CD1c-positive myeloid dendritic cell (primary cell): ENCODE results near the gene CRTAP.
"Not testable (repeated sequence)": the region's sequence is repeated elsewhere in the genome, so short reads cannot be mapped to it uniquely, and the experiment has no call there.

Experiments
- DNase-seq: peaks from one replicate; pipeline ENCODE4 v3.0.0-alpha.2; 2016; ENCODE audit errors: extremely low spot score

The CRTAP gene

DNA sequence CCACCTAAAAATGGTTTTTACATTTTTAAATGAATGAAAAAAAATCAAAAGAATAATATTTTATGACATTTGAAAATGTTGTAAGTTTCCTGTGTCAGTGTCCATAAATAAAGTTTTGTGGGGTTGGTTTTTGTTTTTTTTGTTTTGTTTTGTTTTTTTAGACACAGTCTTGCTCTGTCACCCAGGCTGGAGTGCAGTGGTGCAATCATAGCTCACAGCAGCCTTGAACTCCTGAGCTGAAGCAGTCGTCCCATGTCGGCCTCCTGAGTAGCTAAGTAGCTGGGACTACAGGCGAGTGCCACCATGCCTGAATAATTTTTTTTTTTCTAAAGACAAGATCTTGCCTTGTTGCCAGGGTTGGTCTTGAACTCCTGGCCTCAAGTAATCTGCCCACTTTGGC is 14.1 kb upstream of the CRTAP start:
- no peak for DNase-seq

DNA sequence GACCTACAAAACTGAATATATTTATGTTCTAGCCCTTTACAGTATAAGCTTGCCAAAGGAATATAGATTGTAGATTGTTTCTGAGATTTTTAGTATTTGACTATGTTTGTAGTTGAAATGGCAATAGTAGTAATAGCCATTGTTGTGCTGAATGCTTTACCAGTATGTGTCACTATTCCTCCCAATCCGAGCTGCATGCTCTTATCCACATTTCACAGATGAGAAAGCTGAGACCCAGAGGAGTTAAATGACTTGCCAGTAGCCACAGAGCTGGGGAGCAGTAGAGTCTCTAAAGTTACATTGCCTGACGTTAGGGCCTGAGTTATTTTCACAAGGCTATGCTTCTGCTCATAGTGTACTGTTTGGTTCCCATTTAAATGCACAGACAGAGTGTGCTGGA is 13.6 kb upstream of the CRTAP start:
- DNase-seq, result no peak

DNA sequence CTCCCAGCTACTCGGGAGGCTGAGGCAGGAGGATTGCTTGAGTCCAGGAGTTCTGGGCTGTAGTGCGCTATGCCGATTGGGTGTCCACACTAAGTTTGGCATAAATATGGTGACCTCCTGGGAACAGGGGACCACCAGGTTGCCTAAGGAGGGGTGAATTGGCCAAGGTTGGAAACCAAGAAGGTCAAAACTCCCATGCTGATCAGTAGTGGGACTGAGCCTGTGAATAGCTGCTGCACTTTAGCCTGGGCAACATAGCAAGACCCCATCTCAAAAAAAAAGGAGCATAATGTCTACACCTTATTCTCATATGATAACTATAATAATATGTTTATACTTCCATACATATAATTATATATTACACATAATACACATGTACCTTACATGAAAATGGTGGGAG is 10.8 kb upstream of the CRTAP start:
- no peak for DNase-seq

DNA sequence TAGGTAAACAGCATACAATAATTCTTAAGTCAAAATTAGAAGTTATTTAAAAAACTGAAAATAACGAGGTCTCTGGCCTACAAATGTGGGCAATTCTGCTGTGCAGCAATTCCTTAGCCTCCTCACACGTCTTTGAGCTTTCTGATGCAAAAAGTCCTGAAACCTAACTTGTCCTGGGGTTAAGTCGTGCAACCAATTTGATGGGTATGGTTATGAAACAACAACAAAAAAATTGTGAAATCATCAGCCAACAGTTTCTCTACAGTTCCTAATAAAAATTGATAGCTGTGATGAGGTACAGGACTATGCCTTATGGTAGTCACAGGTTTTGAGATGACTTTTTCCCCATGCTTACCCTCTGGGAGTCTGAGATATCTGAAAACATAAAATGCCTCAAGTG is 10.3 kb upstream of the CRTAP start:
- DNase-seq, result no peak

DNA sequence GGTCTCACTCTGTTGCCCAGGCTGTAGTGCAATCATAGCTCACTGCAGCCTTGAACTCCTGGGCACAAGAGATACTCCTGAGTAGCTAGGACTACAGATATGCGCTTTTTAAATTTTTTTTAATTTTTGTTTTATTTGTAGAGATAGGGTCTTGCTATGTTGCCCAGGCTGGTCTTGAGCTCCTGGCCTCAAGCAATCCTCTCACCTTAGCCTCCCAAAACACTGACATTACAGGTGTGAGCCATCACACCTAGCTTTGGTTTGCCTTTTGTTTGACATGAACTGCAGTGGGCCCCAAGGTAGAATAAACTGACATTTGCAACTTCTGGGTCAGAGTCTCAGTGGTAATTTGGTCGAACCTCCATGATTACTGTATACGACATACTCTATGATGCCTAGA is 9.0 kb upstream of the CRTAP start:
- no peak for DNase-seq

DNA sequence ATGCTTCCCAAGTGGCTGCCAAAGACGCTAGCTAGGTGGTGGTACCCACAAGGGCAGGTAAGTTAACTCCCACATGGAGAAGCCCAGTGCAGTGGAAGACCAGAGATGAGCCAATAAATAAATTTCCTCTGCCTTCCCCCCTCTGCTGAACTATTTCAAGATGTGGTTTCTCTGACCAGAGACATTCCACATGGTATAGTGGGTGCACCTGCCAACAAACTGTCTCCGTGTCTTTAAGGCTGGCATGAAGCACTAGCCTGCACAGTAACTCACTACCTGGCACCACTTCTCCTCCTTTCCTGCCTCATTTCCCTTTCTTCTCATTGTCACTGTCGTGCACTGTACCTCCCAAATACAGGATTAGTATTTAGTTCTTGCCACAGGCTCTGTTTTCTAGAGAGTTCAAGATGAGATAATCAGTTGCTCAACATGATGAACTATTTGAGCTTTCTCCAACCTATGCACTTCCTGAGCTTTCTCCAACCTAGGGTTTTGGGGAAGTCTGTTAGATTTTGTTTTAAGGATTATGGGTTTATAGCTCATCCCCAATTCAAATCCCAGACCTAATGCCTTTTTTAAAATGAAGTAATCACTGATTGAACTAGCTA is 8.4 kb upstream of the CRTAP start:
- DNase-seq, result no peak

DNA sequence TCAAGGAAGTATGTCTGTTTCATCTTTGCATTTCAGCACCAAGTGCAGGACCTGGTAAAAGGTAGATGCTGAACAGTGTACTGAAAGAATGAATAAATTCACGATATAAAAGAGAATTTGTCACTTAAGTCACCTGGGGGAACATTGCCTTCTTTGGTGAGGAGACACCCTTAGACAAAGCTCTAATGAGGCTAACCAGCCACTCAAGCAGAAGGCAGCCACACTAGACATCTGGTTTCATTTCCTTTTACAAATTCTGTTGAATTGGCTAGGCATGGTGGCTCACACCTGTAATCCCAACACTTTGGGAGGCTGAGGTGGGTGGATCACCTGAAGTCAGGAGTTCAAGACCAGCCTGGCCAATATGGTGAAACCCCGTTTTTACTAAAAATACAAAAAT is 7.0 kb upstream of the CRTAP start:
- DNase-seq, result not testable (repeated sequence)

DNA sequence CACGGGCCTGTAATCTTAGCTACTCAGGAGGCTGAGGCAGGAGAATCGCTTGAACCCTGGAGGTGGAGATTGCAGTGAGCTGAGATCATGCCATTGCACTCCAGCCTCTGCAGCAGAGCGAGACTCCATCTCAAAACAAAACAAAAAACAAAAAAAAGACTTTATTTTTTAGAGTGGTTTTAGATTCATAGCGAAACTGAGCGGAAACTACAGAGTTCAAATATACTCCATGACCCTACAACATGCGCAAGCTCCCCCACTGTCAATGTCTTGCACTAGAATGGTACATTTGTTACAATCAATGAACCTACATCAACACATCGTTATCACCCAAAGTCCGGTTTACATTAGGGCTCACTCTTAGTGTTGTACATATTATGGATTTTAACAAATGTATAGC is 2.2 kb upstream of the CRTAP start:
- no peak for DNase-seq

DNA sequence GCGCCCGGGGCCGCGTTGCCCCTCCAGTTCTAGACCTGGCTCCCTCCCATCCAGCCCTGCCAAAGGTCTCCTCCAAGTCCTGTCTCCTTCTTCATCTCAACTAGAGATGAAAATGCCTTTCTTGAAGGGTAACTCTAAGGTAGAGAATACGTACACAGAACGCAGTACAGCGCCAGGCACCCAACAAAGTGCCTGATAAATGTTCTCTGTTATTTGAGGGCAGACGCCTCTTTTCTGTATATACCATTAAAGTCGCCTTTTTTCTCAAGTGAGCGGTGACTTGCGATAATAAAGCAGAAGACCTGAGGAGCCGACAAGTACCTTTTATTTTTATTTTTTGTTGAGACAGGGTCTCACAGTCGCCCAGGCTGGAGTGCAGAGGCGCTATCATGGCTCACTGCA is 809 bp downstream of the CRTAP start:
- no peak for DNase-seq

DNA sequence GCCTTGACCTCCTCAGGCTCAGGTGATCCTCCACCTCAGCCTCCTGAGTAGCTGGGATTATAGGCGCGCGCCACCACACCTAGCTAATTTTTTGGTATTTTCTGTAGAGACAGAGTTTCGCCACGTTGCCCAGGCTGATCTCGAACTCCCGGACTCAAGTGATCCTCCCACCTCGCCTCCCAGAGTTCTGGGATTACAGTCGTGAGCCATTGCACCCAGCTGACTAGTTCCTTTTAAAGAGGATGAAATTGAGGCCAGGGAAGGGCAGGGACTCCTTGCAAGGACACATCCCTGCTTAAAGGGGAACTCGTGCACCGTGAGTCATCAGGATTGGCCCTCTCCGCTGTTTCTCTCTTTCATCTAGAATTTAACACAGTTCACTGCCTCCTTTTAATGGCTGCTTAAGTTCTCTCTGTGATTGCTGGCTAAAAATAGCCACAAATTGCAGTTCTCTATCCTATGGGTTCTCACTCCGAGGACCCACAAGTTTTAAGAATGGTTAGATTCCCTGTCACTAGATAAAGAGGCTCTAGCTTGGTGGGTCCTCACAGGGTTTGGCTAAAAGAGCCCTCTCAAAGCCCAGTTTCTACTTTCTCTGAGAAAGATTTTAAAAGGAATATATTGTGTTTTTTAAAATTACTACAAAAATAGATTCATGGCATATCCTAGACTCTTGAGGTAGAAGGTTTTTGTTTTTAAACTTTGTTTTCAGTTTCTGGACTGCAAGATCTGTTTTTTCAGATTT is 1.4 kb downstream of the CRTAP start:
- peak; percentile 92 for DNase-seq

DNA sequence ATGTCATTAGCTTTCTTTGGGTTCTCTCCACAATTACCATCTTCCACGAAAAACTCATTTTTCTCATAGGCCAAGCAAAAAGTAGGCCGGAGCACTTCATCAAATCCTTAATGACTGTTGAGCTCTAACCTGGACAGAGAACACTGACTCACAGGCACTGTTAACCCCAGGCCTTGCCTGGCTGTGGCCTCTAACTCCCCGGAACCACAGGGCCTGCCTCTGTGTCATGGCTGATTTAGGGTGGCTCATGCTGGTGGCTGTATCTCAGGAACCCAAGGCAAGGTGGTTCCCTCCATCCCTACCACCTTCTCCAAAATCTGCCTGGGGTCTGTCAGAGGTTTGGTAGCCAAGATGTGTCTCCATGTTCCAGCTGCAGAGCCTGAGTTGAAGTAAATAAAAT is 3.6 kb downstream of the CRTAP start:
- DNase-seq, result no peak

DNA sequence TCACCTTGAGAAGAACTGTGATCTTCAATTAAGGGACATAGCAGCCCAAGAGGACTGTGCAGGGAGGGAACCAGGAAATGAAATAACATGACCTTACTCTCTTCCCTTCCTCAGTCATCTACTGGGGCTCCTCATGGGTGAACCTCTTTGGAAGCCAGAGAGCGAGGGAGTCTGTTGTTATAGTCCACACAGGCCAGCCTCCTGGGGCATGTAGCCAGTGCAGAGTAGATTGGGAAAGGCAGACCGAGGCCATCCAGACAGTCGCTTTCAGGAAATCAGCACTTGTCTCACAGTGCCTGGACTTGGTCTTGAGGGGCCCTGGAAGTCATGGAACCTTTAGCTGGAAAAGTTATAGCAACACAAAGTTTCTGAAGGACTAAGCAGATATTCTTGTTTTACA is 6.1 kb downstream of the CRTAP start:
- no peak for DNase-seq

DNA sequence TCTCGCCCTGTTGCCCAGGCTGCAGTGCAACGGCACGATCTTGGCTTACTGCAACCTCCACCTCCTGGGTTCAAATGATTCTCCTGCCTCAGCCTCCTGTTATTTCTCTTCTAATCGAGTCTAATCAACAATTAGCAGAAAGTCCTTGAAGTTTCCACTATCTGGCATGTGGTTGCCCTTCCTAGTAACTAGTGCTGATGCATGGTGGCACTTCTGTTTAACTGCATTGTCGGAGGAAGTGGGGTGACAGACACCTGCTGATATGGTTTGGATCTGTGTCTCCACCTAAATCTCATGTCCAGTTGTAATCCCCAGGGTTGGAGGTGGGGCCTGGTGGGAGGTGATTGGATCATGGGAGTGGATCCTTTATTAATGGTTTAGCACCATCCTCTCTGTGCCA is 9.2 kb downstream of the CRTAP start:
- DNase-seq, result no peak

DNA sequence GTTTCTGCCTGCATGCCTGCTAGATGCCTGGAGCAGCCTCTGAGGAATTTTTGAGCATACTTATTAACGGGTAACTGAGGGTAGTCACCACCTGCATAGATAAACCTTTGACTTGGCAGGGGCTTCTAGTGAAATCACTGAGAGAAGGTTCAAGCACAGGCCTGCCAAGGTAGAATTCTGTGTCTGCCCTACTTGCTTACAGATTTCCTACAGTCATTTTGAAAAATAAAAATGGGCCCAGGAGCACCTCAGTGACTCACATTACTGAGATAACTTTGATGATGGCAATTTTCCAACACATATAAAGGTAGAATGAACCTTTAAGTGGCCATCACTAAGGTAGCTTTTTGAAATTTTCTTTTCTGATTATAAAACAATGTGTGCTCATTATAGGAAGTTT is 10.8 kb downstream of the CRTAP start:
- DNase-seq, result no peak

DNA sequence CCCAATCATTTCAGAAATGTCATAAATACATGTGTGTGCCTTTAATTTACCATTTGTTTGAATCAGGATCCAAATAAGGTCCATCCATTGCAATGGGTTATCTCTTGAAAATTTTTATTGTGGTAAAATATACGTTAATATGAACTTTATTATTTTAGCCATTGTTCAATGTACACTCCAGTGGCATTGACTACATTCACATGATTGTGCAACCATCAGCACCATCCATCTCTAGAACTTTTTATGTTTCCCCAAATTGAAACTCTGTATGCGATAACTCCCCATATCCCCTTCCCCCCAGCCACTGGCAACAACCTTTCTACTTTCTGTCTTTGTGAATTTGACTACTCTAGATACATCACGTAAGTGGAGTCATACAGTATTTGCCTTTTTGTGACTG is 12.0 kb downstream of the CRTAP start:
- DNase-seq, result no peak

DNA sequence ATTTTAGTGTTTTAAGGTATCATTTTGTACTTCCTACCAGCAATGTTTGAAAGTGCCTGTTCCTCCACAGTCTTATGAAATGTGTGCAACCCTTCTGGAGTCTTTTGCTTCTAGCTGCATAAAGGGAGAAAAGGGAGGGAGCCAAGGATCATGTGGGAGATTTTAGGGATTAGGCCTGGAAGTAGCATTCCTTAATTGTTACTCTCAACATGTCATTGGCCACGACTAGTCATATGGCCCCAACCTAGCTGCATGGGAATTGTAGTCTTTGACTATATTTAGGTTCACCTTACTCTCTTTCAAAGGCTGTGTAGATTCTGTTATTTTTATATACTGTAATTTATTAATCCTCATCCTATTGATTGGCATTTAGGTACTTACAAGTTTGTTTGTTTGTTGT is 14.9 kb downstream of the CRTAP start:
- DNase-seq, result no peak

DNA sequence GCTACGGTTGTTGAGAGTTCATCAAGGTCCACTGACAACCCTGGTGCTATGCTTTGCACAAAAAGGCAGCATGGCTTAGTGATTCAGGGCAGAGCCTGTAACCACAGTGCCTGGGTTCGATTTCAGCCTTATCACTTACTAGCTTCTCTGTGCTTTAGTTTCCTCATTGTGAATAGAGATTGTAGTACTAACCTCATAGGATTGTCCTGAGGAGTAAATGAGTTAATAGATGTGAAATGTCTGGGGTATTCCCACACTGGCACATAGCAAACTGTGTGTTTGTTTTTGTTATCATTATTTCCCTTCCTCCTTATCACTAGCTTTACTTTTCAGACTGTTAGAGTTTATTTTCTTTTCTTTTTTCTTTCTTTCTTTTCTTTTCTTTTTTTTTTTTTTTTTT is 16.3 kb downstream of the CRTAP start:
- no peak for DNase-seq

DNA sequence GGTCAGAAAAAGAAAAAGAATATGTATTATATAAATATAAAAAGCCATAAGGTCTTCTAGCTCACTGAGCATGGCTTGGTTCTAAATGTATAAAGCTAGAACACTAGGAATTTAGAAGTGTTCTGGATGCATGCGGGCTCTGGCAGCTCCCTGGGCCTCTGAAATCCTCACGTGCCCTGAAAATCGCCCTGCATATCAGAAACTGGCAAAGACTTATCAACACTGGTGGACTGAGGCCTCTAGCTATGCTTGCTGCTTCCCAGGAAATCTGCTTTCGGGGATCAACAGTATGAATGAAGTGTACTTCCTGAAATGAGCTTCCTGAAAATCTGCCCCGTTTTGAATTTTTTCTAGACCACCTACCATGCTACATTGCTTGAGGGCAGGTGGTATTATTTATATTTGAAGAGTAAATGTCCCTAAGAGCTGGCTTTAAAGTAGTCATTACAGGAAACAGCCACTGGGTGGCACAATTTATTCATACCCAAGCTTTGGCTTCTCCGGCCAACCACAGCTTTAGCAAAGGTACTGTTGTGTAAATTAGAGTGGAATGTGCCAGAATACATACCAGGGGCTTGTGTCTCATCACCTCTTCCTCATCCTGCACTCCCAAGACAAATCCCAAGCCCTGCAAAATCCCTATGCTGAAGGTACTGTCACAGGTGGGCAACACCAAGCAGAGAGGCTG is 17.7 kb downstream of the CRTAP start:
- DNase-seq, result peak; percentile 67

DNA sequence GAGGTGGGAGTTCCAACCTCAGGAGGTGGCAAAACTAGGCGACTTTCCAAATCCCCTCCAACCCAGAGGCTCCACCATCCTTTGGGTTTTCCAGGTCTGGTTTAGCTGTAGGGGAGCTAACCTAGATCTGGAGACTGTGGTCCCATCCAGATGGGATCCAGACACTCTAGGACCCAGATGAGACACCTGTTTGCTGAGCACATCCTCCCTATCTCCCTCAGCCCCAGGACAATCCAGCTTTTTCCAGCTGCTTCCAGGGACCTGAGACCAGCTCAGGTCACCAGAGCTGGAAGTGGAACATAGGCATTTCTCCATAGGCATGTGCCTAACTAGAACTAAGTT is 18.2 kb downstream of the CRTAP start:
- no peak for DNase-seq

DNA sequence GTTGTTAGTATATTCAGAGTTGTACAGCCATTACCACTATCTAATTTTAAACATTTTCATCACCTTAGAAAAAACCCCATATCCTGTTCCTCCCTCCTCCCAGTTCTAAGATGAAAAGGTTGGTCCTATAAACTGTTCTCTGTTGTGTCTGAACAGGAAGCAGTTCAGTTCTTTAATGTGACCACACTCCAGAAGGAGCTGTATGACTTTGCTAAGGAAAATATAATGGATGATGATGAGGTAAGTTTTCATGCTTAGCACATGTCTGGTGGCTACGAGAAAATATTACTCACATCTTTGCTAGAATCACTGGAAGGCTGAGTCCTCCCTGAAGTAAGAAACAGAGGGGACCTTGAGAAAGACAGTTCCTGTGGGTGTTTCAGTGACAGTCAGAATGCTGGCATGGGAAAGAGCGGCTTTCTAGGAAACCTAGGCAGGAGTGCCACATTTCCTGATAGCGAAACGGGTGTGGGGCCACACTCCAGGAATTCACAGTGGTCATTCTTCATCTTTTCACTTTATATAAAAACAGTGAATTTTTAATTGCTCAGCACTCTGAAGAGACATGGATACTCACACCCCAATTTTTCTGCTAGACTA is 20.3 kb downstream of the CRTAP start:
- DNase-seq, result no peak

DNA sequence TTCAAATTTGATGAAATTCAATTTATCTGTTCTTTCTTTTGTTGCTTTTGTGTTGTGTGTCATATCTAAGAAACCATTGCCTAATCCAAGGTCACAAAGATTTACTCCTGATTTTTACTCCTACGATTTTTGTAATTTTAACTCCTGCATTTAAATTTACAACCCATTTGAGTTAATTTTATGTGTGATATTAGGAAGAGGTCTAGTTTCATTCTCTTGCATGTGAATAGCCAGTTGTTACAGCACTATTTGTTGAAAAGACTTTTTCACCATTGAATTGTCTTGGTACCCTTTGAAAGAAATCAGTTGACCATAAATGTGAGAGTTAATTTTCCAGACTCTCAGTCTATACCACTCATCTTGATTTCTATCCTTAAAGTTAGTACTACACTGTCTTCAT is 23.9 kb downstream of the CRTAP start:
- DNase-seq, result no peak

DNA sequence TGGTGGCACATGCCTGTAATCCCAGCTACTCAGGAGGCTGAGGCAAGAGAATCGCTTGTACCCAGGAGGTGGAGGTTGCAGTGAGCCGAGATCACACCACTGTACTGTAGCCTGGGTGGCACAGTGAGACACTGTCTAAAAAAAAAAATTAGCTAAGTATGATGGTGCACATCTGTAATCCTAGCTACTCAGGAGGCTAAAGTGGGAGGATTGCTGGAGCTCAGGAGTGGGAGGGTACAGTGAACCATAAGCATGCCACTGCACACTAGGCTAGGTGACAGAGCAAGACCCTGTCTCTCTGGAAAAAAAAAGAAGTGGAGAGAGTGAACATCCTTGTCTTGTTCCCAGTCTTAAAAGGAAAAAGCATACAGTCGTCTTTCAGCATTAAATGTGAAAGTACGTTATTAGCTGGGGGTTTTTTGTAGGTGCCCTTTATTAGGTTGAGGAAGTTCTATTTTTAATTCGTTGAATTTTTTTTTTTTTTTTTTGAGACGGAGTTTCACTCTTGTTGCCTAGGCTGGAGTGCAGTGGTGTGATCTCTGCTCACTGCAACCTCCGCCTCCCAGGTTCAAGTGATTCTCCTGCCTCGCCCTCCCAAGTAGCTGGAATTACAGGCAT is 25.3 kb downstream of the CRTAP start:
- not testable (repeated sequence) for DNase-seq

DNA sequence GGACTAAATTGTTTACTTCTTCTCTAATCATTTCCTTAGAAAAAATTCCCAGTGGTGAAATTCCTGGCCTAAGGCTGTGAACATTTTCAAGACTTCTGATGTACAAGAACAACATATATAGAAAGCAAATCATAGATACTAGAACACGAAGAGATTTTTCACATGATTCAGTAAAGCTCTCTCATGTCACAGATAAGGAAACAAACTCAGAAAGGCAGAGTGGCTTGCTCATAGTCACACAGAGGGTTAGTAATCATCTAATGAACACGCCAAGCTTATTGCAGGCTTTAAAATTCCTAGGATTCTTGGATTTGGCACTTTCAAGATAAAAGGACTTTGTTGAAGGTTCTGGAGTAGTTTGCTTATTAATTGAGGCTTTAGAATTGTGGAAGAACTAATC is 26.2 kb downstream of the CRTAP start:
- DNase-seq, result no peak
